Panc1 (cell line): ENCODE data around the gene STAP2. TPM values are rescaled to one million over a fixed set of nuclear protein-coding genes. Genes with fewer than 3 reads are reported as not detected.

ENCODE experiments used
- total RNA-seq: library from RNA; stranded (reverse); gene quantifications from one replicate; pipeline ENCODE4 v1.2.1, GENCODE V29; 2021; ENCODE audit not compliant: unreplicated experiment

STAP2 gene
- total RNA-seq, 1 experiment from 2014 or later, result 10.0 TPM

Other genes starting within 250 kb of the STAP2 start
- 151 TPM for gene MAP2K2, start 214.7 kb downstream of the STAP2 start, total RNA-seq
- gene CREB3L3, start 185.2 kb downstream of the STAP2 start, total RNA-seq, result not detected
- 19.8 TPM for gene SIRT6, start 156.3 kb downstream of the STAP2 start, total RNA-seq
- gene ANKRD24, start 156.1 kb downstream of the STAP2 start, total RNA-seq, result 0.26 TPM
- gene EBI3, start 109.3 kb downstream of the STAP2 start, total RNA-seq, result 3.0 TPM
- gene YJU2, start 91.7 kb downstream of the STAP2 start, total RNA-seq, result 15.9 TPM
- 0.46 TPM for gene SHD, start 59.6 kb downstream of the STAP2 start, total RNA-seq
- not detected for gene TMIGD2, start 36.4 kb downstream of the STAP2 start, total RNA-seq
- gene FSD1, start 34.2 kb downstream of the STAP2 start, total RNA-seq, result 12.1 TPM
- 22.9 TPM for gene MPND, start 4.7 kb upstream of the STAP2 start, total RNA-seq
- gene SH3GL1, start 61.7 kb upstream of the STAP2 start, total RNA-seq, result 57.1 TPM
- gene CHAF1A, start 63.8 kb upstream of the STAP2 start, total RNA-seq, result 45.4 TPM
- 55.6 TPM for gene UBXN6, start 119.0 kb upstream of the STAP2 start, total RNA-seq
- gene HDGFL2, start 133.5 kb upstream of the STAP2 start, total RNA-seq, result 56.9 TPM
- 10.2 TPM for gene PLIN4, start 179.7 kb upstream of the STAP2 start, total RNA-seq
- gene PLIN5, start 196.4 kb upstream of the STAP2 start, total RNA-seq, result 0.64 TPM
- gene LRG1, start 201.2 kb upstream of the STAP2 start, total RNA-seq, result 0.08 TPM
- gene SEMA6B, start 220.9 kb upstream of the STAP2 start, total RNA-seq, result 5.7 TPM